UCSD-AML1 (cell line): ENCODE measurements around the gene IFNA16.
A peak's percentile ranks its signal among the peaks of the same experiment; 100 is the strongest.
"Not testable (repeated sequence)": the region's sequence is repeated elsewhere in the genome, so short reads cannot be mapped to it uniquely, and the experiment has no call there.

Experiments used
- DNase-seq: peaks from one replicate; lab custom pipeline; 2025; ENCODE audit not compliant: unreplicated experiment; lab: John Stamatoyannopoulos, UW

The IFNA16 gene

DNA sequence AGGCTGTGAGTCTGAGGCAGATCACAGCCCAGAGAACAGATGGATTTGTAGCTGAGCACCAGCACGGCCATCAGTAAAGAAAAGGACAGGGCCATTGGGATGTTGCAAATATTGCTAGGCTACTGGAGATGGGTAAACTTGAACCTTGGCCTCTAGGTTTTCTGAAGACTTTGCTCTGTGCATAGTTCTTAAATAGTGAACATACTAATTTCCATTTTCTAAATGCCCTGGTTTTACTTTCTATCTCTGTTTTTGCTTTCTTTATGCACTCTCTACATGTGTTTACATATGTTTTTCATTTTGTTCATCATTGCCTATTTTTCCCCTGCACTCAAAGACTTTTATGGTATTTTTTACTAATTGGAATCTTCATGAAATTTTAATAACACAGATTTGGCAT lies at the start of gene IFNA16:
Gene IFNA16 (minus strand): TSS at position 101 of the 400 bp plus-strand sequence. CDS start 6 bp downstream, at position 95.
- DNase-seq: not testable (repeated sequence)

DNA sequence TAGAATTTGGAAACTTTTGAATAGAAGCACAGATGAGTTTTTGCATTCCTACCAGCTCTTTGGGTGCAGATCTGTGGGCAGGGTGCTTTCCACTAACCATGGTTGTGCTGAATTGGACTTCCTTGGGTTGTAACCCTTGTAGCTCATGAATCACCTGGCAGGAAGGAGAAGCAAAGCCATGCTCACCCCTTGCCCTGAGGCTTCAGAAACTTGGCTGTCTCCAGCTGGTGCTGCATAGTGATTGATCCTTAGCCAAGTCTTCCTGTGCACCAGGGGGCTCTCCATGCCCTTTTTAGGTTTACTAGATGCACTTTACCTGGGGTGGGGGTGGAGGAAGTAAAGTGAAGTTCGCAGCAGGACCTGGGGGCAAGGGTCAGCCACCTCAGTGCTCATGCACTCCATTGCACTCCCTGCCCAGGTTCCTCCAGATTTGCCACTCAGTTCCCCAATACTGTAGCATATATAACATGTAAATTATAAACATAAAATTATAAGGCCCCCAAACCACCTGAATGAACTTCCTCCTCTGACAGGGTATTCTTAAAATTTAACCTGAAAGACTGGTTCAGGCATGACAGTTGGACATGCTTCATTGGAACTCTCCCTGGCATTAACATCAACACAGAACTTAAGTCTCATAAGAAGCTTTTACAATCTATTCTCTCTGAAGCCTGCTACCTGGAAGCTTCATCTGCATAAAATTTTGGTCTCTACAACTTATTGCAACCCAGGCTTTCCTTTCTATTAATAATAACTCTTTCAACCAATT lies 48.5 kb upstream of the IFNA16 start:
- no peak for DNase-seq

GRCh38 chr9:21255538-21256212 lies 38.6 kb upstream of the IFNA16 start:
- no peak for DNase-seq

- peak; percentile 63 for DNase-seq
These were observed 35.8 kb upstream of the IFNA16 start for GRCh38 chr9:21252721-21253547.

DNA sequence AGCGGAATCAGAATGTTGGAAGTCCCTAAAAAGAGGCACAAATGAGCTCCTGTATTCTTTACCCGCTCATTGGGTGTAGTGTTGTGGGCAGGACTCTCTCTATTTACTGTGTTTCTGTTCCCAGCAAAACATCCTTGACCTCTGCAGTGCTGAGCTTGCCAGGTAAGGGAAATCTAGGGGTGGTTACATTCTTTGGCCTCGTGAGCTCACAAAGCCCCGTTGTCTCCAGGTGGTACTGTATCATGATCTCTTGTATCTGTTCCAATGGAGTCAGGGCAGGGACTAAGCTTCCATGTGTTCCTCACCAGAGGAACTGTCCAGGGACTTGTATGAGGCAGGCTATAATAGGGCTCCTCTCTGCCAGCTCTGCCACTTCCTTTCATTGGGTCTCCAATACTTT lies 34.5 kb upstream of the IFNA16 start:
- DNase-seq: no peak

DNA sequence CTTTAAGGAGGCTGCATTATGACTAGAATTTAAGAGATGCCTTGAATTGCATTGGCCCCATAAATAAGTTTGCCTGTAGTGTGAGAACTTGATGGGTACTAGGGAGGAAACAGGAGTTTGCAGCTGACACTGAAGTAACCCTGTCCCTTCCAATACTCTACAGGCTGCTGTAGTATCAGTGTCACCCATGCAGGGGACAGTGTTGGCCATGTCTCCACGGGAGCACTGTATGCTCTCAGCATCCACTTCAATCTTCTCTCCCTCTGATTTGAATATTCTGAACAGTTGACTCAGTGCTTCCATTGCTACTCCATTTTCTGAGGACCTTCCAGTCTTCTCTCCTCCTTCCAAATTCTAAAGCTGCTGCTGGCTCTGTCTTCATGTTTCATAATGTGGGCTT lies 34.1 kb upstream of the IFNA16 start:
- no peak for DNase-seq

- DNase-seq: no peak
These were observed 27.7 kb upstream of the IFNA16 start for GRCh38 chr9:21244836-21245235.

GRCh38 chr9:21239911-21240310 lies 22.8 kb upstream of the IFNA16 start, which contains the start of gene IFNA14:
IFNA14 (minus strand) TSS chr9:21240005; CDS start chr9:21239935, 70 bp downstream.
- DNase-seq: no peak

GRCh38 chr9:21236360-21236714 lies 19.2 kb upstream of the IFNA16 start:
- not testable (repeated sequence) for DNase-seq

- DNase-seq: peak; percentile 21
These were observed 18.6 kb upstream of the IFNA16 start for GRCh38 chr9:21235468-21236359.

DNA sequence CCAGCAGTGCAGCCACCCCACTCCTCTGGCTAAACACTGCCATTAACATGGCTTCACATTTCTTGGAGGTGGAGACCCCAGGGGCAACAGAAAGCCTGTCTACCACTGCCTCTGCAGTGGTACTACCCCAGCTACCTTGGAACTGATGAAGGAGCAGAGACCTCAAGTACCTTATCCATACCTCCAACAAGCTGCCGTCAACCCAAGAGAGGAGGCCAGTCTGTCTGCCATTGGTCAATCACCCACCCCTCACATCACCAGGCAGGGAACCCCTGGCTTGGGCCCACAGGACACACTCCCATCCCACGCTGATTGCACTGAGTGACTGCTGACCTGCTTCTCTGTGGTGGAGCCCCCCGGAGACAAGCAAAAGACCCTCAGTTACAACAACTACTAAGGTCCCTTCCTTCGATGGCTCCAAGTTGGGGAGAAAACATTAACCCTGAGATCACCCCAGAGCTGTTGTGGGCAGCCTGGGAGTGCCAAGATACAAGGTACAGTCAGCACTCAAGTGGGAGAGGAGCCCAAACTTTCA lies 17.1 kb upstream of the IFNA16 start:
- DNase-seq: no peak

DNA sequence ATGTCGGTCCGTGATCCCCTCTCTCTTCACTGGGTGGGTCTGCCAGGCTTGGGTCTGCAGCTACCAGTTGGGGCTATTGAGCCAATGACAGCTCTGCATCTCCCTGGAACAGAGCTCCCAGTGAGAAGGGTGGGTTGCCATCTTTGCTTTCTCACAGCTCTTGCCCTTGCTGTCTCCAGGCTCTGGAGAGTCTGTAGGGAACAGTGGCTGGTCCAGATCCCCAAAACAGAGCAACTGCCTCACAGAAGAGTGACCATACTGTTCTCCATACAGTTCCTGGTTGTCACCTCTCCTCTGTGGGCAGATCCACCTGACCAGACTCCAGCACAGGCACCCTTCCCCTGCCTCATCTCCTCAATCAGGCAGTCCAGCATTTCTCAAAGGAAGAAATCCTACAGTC lies 16.1 kb upstream of the IFNA16 start:
- no peak for DNase-seq

DNA sequence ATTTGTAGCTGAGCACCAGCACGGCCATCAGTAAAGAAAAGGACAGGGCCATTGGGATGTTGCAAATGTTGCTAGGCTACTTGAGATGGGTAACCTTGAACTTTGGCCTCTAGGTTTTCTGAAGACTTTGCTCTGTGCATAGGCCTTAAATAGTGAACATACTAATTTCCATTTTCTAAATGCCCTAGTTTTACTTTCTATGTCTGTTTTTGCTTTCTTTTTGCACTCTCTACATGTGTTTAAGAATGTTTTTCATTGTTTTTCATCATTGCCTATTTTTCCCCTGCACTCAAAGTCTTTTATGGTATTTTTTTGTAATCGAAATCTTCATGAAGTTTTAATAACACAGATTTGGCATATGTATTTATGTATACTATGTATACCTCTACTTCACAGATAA lies 11.0 kb upstream of the IFNA16 start, which contains the start of gene IFNA17:
Gene IFNA17 (minus strand): TSS at position 101 of the 400 bp plus-strand sequence. CDS start 49 bp downstream, at position 52.
- no peak for DNase-seq

GRCh38 chr9:21213411-21214326 lies 3.4 kb downstream of the IFNA16 start:
- DNase-seq: not testable (repeated sequence)

DNA sequence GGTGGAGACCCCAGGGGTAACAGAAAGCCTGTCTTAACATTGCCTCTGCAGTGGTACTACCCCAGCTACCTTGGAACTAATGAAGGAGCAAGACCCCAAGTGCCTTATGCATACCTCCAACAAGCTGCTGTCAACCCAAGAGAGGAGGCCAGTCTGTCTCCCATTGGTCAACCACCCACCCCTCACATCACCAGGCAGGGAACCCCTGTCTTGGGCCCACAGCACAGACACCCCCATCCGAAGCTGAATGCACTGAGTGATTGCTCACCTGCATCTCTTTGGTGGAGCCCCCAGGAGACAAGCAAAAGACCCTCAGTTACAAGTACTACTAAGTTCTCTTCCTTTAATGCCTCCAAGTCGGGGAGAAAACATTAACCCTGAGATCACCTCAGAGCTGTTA lies 5.0 kb downstream of the IFNA16 start:
- DNase-seq: not testable (repeated sequence)

DNA sequence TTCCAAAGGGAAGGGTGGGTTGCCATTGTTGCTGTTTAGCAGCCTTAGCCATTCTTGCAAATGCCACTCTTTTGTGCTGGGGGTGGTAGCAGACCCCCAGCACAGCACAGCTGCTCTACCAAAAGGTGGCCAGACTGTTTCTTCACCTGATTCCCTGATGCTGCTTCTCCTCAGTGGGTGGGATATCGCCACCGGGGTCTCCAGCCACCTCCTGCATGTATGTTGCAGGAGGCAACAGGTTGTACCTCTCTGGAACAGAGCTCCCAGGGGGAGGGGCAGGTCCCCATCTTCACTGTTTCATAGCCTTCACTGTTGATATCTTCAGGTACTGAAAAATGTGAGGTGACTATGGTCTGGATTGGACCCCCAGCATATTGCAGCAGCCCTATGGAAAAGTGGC lies 6.3 kb downstream of the IFNA16 start:
- not testable (repeated sequence) for DNase-seq

DNA sequence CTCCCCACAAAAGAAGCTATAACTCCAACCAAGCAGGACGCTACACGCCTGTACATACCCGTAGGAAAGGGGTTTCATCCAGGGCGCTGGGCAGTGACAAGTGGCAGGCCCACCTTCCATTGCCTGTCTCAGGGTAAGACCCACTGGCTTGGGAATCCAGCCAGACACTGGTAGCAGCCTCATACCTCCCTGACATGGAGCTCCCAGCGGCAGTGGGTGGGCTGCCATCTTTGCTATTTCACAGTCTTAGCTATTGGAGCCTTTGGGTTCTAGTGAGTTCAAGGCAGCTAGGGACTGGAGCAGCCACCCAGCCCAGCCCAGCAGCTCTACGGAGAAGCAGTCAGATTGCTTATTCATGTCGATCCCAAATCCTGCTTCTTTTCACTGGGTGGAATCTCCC lies 6.8 kb downstream of the IFNA16 start:
- DNase-seq: no peak

DNA sequence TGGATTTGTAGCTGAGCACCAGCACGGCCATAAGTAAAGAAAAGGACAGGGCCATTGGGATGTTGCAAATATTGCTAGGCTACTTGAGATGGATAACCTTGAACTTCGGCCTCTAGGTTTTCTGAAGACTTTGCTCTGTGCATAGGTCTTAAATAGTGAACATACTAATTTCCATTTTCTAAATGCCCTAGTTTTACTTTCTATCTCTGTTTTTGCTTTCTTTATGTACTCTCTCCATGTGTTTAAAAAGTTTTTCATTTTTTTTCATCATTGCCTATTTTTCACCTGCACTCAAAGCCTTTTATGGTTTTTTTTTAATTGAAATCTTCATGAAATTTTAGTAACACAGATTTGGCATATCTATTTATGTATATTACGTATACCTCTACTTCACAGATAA lies 10.1 kb downstream of the IFNA16 start, which contains the start of gene IFNA10:
Gene IFNA10 (minus strand): TSS at position 101 of the 400 bp plus-strand sequence. CDS start 46 bp downstream, at position 55.
- not testable (repeated sequence) for DNase-seq

DNA sequence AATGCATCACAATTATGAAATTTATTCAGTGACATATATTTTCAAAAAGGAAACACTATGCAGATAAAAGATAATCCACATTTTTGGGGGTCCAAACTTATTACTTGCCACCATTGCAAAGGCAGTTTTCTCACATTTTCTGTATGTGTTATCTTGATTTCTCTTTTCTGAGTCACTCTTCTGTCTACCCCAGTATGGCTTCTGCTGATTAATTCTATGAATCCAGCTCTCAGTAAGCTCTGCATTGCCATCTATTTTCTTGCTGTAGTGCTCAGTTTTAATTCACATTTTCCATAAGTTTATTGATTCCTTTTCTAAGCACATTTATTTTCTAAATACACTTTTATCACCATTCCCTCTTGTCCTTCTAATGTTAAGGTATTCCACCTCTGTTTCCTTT lies 11.9 kb downstream of the IFNA16 start:
- DNase-seq: no peak
